GM18951 (cell line): ENCODE measurements around the gene DET1.
"Not testable (repeated sequence)": the region's sequence is repeated elsewhere in the genome, so short reads cannot be mapped to it uniquely, and the experiment has no call there.

Experiments
- POLR2A ChIP-seq: IDR thresholded peaks from 4 replicates; pipeline ENCODE4 v1.6.1; 2011; ENCODE audit warnings: mild to moderate bottlenecking; ENCODE audit not compliant: insufficient read length, insufficient read depth; ENCODE audit errors: extremely low read depth
- in situ Hi-C: fragments of 300-500 bp; cut with MboI; formaldehyde crosslinking; loops from one replicate; pipeline ENCODE4 v1.12.0; 2022; ENCODE audit warnings: low sequenced_read_pairs, mixed read lengths, inconsistent platforms; ENCODE audit not compliant: unreplicated experiment

The DET1 gene

DNA sequence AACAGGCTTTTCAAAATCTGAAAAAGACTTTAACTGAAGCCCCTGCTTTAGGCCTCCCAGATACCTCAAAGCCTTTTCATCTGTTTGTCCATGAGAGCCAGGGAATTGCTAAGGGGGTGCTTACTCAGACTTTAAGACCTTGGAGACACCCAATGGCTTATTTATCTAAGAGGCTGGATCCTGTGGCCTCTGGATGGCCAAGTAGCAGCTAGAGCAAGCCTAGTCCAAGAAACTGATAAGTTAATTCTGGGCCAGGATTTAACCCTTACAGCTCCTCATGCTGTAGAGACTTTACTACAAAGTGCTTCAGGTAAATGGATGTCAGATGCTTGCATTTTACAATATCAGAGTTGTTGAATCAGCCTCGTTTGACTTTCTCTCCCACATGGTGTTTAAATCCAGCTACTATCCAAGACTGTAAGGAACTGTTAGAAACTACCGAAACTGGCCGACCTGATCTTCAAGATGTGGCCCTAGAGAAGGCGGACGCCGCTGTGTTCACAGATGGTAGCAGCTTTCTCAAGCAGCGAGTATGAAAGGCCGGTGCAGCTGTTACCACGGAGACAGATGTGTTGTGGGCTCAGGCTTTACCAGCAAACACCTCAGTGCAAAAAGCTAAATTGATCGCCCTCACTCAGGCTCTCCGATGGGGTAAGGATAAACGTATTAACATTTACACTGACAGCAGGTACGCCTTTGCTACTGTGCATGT lies 3.3 kb downstream of the DET1 start:
- no peak for TF ChIP-seq POLR2A
- in situ Hi-C loops, result no loop called here

DNA sequence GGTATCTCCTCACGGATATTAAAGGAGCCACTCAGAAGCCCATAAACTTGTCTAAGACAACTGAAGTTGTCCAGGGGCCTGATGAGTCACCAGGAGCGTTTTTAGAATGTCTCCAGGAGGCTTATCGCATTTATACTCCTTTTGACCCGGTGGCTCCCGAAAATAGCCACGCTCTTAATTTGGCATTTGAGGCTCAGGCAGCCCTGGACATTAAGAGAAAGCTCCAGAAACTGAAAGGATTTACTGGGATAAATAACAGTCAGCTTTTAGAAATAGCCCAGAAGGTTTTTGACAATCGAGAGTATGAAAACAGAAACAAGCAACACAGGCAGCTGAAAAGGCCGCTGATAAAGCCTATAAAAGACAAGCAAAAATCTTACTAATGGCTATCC lies 4.1 kb downstream of the DET1 start:
- in situ Hi-C loops, result no loop called here
- TF ChIP-seq POLR2A, result no peak

GRCh38 chr15:88541709-88542341 lies 4.7 kb downstream of the DET1 start:
- in situ Hi-C loops, result no loop called here
- no peak for TF ChIP-seq POLR2A

DNA sequence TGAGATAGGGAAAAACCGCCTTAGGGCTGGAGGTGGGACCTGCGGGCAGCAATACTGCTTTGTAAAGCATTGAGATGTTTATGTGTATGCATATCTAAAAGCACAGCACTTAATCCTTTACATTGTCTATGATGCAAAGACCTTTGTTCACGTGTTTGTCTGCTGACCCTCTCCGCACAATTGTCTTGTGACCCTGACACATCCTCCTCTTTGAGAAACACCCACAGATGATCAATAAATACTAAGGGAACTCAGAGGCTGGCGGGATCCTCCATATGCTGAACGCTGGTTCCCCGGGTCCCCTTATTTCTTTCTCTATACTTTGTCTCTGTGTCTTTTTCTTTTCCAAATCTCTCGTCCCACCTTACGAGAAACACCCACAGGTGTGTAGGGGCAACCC lies 5.4 kb downstream of the DET1 start:
- in situ Hi-C loops, result not testable (repeated sequence)

- in situ Hi-C loops, result not testable (repeated sequence)
Observed at GRCh38 chr15:88540350-88540749, 6.1 kb downstream of the DET1 start.

GRCh38 chr15:88539441-88539840 lies 7.0 kb downstream of the DET1 start:
- in situ Hi-C loops, result no loop called here
- no peak for TF ChIP-seq POLR2A

GRCh38 chr15:88538972-88539371 lies 7.5 kb downstream of the DET1 start:
- no peak for TF ChIP-seq POLR2A
- in situ Hi-C loops, result no loop called here

- in situ Hi-C loops, result no loop called here
Observed at GRCh38 chr15:88537591-88538317, 8.7 kb downstream of the DET1 start.

DNA sequence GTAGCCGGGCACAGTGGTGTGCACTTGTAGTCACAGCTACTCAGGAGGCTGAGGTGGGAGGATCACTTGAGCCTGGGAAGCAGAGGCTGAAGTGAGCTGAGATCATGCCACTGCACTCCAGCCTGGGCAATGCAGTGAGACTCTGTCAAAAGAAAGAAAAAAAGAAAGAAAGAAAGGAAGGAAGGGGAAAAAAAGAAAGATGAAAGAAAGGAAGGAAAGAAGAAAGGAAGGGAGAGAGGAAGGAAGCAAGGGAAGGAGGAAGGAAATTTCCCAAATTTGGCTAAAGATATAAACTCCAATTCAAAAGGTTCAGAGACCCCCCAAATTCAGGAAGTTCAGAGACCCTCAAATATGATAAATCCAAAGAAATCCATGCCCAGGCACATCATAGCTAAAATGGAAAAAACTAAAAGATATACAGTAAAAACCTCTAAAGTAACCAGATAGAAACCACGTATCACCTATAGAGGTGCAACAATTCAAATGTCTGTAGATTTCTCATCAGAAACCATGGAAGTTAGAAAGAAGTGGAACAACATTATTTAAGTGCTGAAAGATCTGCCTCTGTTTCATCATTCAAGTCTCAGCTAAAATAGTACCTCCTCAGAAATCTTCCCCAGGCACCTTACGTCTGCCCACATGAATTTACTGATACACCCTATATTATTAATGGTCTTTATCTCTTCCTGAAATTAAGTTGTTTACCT lies 10.7 kb downstream of the DET1 start:
- in situ Hi-C loops, result no loop called here
- TF ChIP-seq POLR2A, result no peak

More at GRCh38 chr15:88537591-88538317, 8.7 kb downstream of the DET1 start:
- TF ChIP-seq POLR2A, result no peak

DNA sequence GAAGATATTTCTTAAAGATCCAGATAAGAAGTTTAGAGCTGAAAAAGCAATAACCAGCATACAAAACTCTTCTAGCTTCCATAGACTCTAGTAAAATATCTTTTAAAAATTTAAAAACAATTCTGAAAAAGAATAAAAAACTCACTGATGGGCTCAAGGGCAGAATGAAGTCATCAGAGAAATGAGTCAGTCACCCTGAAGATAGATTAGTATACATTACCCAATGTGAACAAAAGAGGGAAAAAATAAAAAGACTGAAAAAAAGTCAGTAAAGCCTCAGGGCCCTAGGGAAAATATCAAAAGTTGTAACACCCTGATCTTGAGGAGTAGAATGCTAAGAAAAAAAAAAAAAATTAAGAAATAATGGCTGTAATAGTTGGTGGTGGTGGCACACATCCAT lies 11.4 kb downstream of the DET1 start:
- TF ChIP-seq POLR2A, result no peak
- in situ Hi-C loops, result no loop called here

DNA sequence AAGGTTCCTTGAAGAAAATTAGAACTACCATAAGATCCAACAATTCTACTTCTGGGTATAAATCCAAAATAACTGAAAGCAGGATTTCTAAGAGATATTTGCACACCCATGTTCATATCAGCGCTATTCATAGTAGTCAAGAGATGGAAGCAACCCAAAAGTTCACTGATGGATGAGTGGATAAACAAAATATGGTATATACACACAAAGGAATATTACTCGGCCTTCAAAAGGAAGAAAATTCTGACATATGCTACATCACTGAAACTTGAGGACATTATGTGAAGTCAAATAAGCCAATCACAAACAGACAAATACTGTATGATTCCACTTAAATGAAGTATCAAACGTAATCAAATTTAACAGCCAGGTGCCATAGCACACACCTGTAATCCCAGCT lies 13.1 kb downstream of the DET1 start:
- TF ChIP-seq POLR2A, result no peak
- in situ Hi-C loops, result no loop called here

GRCh38 chr15:88529021-88529630 lies 17.4 kb downstream of the DET1 start:
- in situ Hi-C loops, result no loop called here
- no peak for TF ChIP-seq POLR2A

DNA sequence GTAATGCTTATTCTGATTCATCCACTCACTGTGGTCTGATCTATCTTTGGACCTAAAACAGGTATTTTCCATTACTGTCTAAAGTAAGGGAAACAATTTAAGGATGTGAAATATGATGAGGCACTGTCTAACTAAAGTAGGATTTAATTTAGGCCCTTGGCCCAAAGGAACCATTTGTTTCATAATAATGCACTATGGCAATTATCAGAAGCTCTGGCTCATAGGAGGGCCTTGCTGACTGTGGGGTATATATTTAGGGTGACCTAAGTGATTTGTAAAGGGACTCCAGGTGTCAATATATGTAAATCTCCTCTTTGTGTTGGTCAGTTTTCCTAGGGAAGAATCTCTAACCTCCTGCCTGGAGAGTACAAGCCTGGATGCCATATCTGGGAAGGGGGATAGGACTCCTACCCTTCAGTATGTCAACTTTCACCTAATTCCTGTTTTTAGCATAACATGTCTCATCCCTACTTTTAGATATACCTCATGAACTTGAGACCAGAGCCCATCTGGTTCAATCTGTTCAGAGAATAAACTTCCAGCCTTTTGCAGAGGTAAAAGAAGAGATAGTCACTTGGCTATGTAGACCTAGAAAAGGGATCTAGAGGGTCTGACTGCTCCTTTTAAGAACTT lies 20.1 kb downstream of the DET1 start:
- no peak for TF ChIP-seq POLR2A
- in situ Hi-C loops, result no loop called here
